Transverse colon (tissue), 3 donors: ENCODE data around the gene LNX2.

Experiments used
- EP300 ChIP-seq: sonication (generic); formaldehyde crosslinking; IDR thresholded peaks from one replicate; pipeline ENCODE4 v1.6.1; 2017; ENCODE audit warnings: antibody characterized with exemption, low read depth
- POLR2A ChIP-seq: fragments of 450-650 bp; IDR thresholded peaks from one replicate; pipeline ENCODE4 v1.6.1; 2016; ENCODE audit warnings: antibody characterized with exemption, mild to moderate bottlenecking, moderate library complexity
- TF ChIP-seq, protein P1 (sequence below), 5 experiments: fragments of 200-600 bp in 3 of 5; fragments of 450-650 bp in 2 of 5; sonication (generic) in 3 of 5; IDR thresholded peaks; 1 replicate in 2 of 5; 2 replicates in 3 of 5; pipeline ENCODE4 v1.5.1; 2016 to 2017; ENCODE audit warnings: antibody characterized with exemption in 5 of 5, inconsistent platforms in 3 of 5, mild to moderate bottlenecking in 2 of 5, moderate library complexity in 1 of 5

GRCh38 chr13:27643334-27644132, 23.2 kb upstream of the LNX2 start:
- TF ChIP-seq, protein P1, sequence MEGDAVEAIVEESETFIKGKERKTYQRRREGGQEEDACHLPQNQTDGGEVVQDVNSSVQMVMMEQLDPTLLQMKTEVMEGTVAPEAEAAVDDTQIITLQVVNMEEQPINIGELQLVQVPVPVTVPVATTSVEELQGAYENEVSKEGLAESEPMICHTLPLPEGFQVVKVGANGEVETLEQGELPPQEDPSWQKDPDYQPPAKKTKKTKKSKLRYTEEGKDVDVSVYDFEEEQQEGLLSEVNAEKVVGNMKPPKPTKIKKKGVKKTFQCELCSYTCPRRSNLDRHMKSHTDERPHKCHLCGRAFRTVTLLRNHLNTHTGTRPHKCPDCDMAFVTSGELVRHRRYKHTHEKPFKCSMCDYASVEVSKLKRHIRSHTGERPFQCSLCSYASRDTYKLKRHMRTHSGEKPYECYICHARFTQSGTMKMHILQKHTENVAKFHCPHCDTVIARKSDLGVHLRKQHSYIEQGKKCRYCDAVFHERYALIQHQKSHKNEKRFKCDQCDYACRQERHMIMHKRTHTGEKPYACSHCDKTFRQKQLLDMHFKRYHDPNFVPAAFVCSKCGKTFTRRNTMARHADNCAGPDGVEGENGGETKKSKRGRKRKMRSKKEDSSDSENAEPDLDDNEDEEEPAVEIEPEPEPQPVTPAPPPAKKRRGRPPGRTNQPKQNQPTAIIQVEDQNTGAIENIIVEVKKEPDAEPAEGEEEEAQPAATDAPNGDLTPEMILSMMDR (IDR thresholded peaks at IDR 0.05): no peak
- TF ChIP-seq POLR2A (no peak), EP300 (no peak)
